GM23338 (cell line): Measurements from ENCODE around the gene CTXN1. TPM values are rescaled to one million over a fixed set of nuclear protein-coding genes. Genes with fewer than 3 reads are reported as not detected.

Experiments used
- ATAC-seq: fragments of 200-7000 bp; cut with Tn5 transposase; 3 replicates; pipeline ENCODE4 v1.9.1; 2020
- DNase-seq: peaks from one replicate; pipeline ENCODE4 v3.0.0-alpha.2; 2015; ENCODE audit warnings: low spot score
- H2AFZ ChIP-seq: fragments of 200-600 bp; sonication (generic); 2 replicates; pipeline ENCODE4 v1.8.0; 2016; ENCODE audit warnings: antibody characterized with exemption, mild to moderate bottlenecking, moderate library complexity
- H3F3A ChIP-seq: fragments of 200-600 bp; sonication (generic); replicated peaks from 2 replicates; pipeline ENCODE4 v1.8.0; 2017; ENCODE audit warnings: antibody characterized with exemption, mixed run types, low read depth
- H3K27ac ChIP-seq: fragments of 200-600 bp; sonication (generic); 2 replicates; pipeline ENCODE4 v1.6.1; 2016; ENCODE audit warnings: low read depth
- H3K27me3 ChIP-seq: fragments of 200-600 bp; sonication (generic); 2 replicates; pipeline ENCODE4 v1.8.0; 2016; ENCODE audit warnings: mild to moderate bottlenecking, mixed run types, moderate library complexity; ENCODE audit not compliant: insufficient read depth
- H3K36me3 ChIP-seq: fragments of 200-600 bp; sonication (generic); 2 replicates; pipeline ENCODE4 v1.8.0; 2016; ENCODE audit warnings: mild to moderate bottlenecking; ENCODE audit not compliant: insufficient read depth
- H3K4me1 ChIP-seq: fragments of 200-600 bp; sonication (generic); 2 replicates; pipeline ENCODE4 v1.8.0; 2016; ENCODE audit warnings: mild to moderate bottlenecking, moderate library complexity; ENCODE audit not compliant: insufficient read depth
- H3K4me2 ChIP-seq: fragments of 200-600 bp; sonication (generic); 2 replicates; pipeline ENCODE4 v1.7.1; 2017; ENCODE audit warnings: mixed run types
- H3K4me3 ChIP-seq: fragments of 200-600 bp; sonication (generic); 2 replicates; pipeline ENCODE4 v1.6.1; 2016; ENCODE audit warnings: mixed run types
- H3K79me2 ChIP-seq: fragments of 200-600 bp; sonication (generic); replicated peaks from 2 replicates; pipeline ENCODE4 v1.8.0; 2017; ENCODE audit warnings: mild to moderate bottlenecking; ENCODE audit not compliant: insufficient read depth
- H3K9me2 ChIP-seq: fragments of 200-600 bp; sonication (generic); 2 replicates; pipeline ENCODE4 v1.8.0; 2017; ENCODE audit not compliant: insufficient read depth
- H4K20me1 ChIP-seq: fragments of 200-600 bp; sonication (generic); replicated peaks from 2 replicates; pipeline ENCODE4 v1.8.0; 2017; ENCODE audit warnings: mild to moderate bottlenecking; ENCODE audit not compliant: insufficient read depth
- H3K27ac Mint-ChIP-seq: 2 replicates; pipeline ENCODE4 v1.8.0; 2020; ENCODE audit warnings: inconsistent platforms, mild to moderate bottlenecking, moderate library complexity, mixed read lengths
- H3K27me3 Mint-ChIP-seq: 3 replicates; pipeline ENCODE4 v1.8.0; 2022; ENCODE audit warnings: low read depth, mild to moderate bottlenecking, moderate library complexity, mixed read lengths, inconsistent platforms; ENCODE audit not compliant: insufficient read depth, poor library complexity
- H3K36me3 Mint-ChIP-seq: 3 replicates; pipeline ENCODE4 v1.8.0; 2021; ENCODE audit warnings: low read depth, mild to moderate bottlenecking, inconsistent platforms, moderate library complexity, mixed read lengths
- H3K4me1 Mint-ChIP-seq: 3 replicates; pipeline ENCODE4 v1.8.0; 2020; ENCODE audit warnings: mild to moderate bottlenecking, inconsistent platforms, mixed read lengths
- H3K4me3 Mint-ChIP-seq: 3 replicates; pipeline ENCODE4 v1.8.0; 2021; ENCODE audit warnings: moderate library complexity, mild to moderate bottlenecking, inconsistent platforms, mixed read lengths
- H3K9me3 Mint-ChIP-seq: 3 replicates; pipeline ENCODE4 v1.8.0; 2020; ENCODE audit warnings: moderate library complexity, mild to moderate bottlenecking, inconsistent platforms, mixed read lengths
- CREB1 ChIP-seq: fragments of 250-450 bp; sonication (Bioruptor Pico); IDR thresholded peaks from 2 replicates; pipeline ENCODE4 v1.5.0; 2020; ENCODE audit warnings: low read depth, mild to moderate bottlenecking, moderate library complexity
- CTCF ChIP-seq, 2 experiments: fragments of 200-600 bp in 1 of 2; sonication (generic) in 1 of 2; conservative IDR thresholded peaks; 2 replicates each; pipeline versions ENCODE4 v1.5.1 to v1.6.1; 2016 to 2017; ENCODE audit warnings: antibody characterized with exemption in 2 of 2, low read depth in 2 of 2, mild to moderate bottlenecking in 2 of 2, moderate library complexity in 1 of 2
- ETS1 ChIP-seq: IDR thresholded peaks from 2 replicates; pipeline ENCODE4 v1.6.1; 2016; ENCODE audit warnings: antibody characterized with exemption
- EZH2 ChIP-seq: fragments of 200-600 bp; sonication (generic); IDR thresholded peaks from one replicate; pipeline ENCODE4 v1.8.0; 2017; ENCODE audit warnings: antibody characterized with exemption, mild to moderate bottlenecking, low read depth; ENCODE audit not compliant: unreplicated experiment
- EZH2phosphoT487 ChIP-seq: fragments of 200-600 bp; sonication (generic); IDR thresholded peaks from one replicate; pipeline ENCODE4 v1.8.1; 2018; ENCODE audit warnings: antibody characterized with exemption; ENCODE audit not compliant: unreplicated experiment
- JUNB ChIP-seq: IDR thresholded peaks from one replicate; pipeline ENCODE4 v1.6.1; 2016; ENCODE audit warnings: antibody characterized with exemption; ENCODE audit not compliant: unreplicated experiment
- NANOG ChIP-seq: IDR thresholded peaks from 2 replicates; pipeline ENCODE4 v1.6.1; 2016; ENCODE audit warnings: antibody characterized with exemption, borderline replicate concordance
- POLR2AphosphoS5 ChIP-seq: IDR thresholded peaks from 2 replicates; pipeline ENCODE4 v1.6.1; 2016; ENCODE audit warnings: antibody characterized with exemption, low read depth
- REST ChIP-seq: IDR thresholded peaks from one replicate; pipeline ENCODE4 v1.6.1; 2018; ENCODE audit warnings: antibody characterized with exemption; ENCODE audit not compliant: unreplicated experiment
- STAT1 ChIP-seq: IDR thresholded peaks from one replicate; pipeline ENCODE4 v1.6.1; 2016; ENCODE audit warnings: antibody characterized with exemption; ENCODE audit not compliant: unreplicated experiment
- ZNF114 ChIP-seq: fragments of 250-450 bp; sonication (Bioruptor Pico); IDR thresholded peaks from 2 replicates; pipeline ENCODE4 v1.5.0; 2020; ENCODE audit warnings: mild to moderate bottlenecking, moderate library complexity
- ZNF331 ChIP-seq: fragments of 250-450 bp; sonication (Bioruptor Pico); IDR thresholded peaks from 2 replicates; pipeline ENCODE4 v1.5.0; 2020; ENCODE audit warnings: low read depth, mild to moderate bottlenecking, moderate library complexity
- ZNF462 ChIP-seq: fragments of 250-450 bp; sonication (Bioruptor Pico); IDR thresholded peaks from 2 replicates; pipeline ENCODE4 v1.5.0; 2020; ENCODE audit warnings: mild to moderate bottlenecking, moderate library complexity
- polyA plus RNA-seq: library from polyadenylated mRNA; unstranded; fragments of >200 nt; fragmentation: Nextera tagmentation; extraction: Ambion mirVana; gene quantifications from 2 replicates; pipeline ENCODE4 v1.2.1, GENCODE V29; 2016
- total RNA-seq: library from RNA; depleted of rRNA; stranded (reverse); fragments of >200 nt; shearing (Covaris generic); gene quantifications from 2 replicates; pipeline ENCODE4 v1.2.3, GENCODE V29; 2014

The CTXN1 gene
- total and polyA plus RNA-seq, 2 experiments from 2014 or later = 22.5 to 52.4 TPM

GRCh38 chr19:7965259-7965841 is 39.4 kb upstream of the CTXN1 start:
- peaks cover 12% of the 10 kb centered on the region for H3K4me1 ChIP-seq
- ATAC-seq (no peak), DNase-seq (no peak)
- peaks cover 74% of the 10 kb centered on the region for H3K36me3 Mint-ChIP-seq
- no peaks in the 10 kb centered on the region for H3K9me3 Mint-ChIP-seq
- H3K27ac ChIP-seq = no peak overlapping the region
- H3K4me3 Mint-ChIP-seq = no peak overlapping the region
- H3K27me3 ChIP-seq = no peaks in the 10 kb centered on the region
- H3K9me2 ChIP-seq = no peaks in the 10 kb centered on the region
- no peak overlapping the region for H3K4me3 ChIP-seq
- TF ChIP-seq CREB1 (CRISPR knock-in tag) (no peak), ZNF331 (CRISPR knock-in tag) (no peak), POLR2AphosphoS5 (no peak), JUNB (no peak), ETS1 (no peak), CTCF (conservative IDR thresholded peaks at IDR 0.05; ENCODE audit: low read depth in 2 of 2) (no peak), EZH2phosphoT487 (no peak), ZNF114 (CRISPR knock-in tag) (no peak), REST (no peak), NANOG (no peak), EZH2 (no peak), ZNF462 (CRISPR knock-in tag) (no peak), STAT1 (no peak)
- H4K20me1 ChIP-seq = peaks cover 42% of the 10 kb centered on the region; the same call in 1 of the 2 replicates
- H2AFZ ChIP-seq = no peak overlapping the region
- peaks cover 15% of the 10 kb centered on the region for H3K4me1 Mint-ChIP-seq
- peaks cover 14% of the 10 kb centered on the region for H3K27me3 Mint-ChIP-seq
- H3K36me3 ChIP-seq = peaks cover 44% of the 10 kb centered on the region
- no peak overlapping the region for H3K27ac Mint-ChIP-seq
- peaks cover 39% of the 10 kb centered on the region for H3F3A ChIP-seq
- H3K79me2 ChIP-seq = no peaks in the 10 kb centered on the region; the same call in 1 of the 2 replicates
- H3K4me2 ChIP-seq = no peak overlapping the region
